NCI-H1417 (cell line): ENCODE data around the gene LAMC3.
"Not testable (repeated sequence)": the region's sequence is repeated elsewhere in the genome, so short reads cannot be mapped to it uniquely, and the experiment has no call there.

Source experiments
- DNase-seq, 3 experiments: peaks; one replicate each; lab custom pipeline; 2025; lab: John Stamatoyannopoulos, UW

Gene LAMC3

GRCh38 chr9:131028931-131029573, 20.1 kb downstream of the LAMC3 start:
- DNase-seq: no peak

GRCh38 chr9:131029574-131029952, 20.6 kb downstream of the LAMC3 start:
- no peak for DNase-seq

- no peak for DNase-seq
These were observed 21.4 kb downstream of the LAMC3 start for GRCh38 chr9:131030239-131031004.

- DNase-seq: no peak
These were observed 22.1 kb downstream of the LAMC3 start for GRCh38 chr9:131031005-131031641.

- DNase-seq: no peak
These were observed 22.6 kb downstream of the LAMC3 start for GRCh38 chr9:131031642-131032005.

GRCh38 chr9:131032384-131032783, 23.4 kb downstream of the LAMC3 start:
- no peak for DNase-seq

GRCh38 chr9:131033269-131034224, 24.6 kb downstream of the LAMC3 start:
- no peak for DNase-seq

- DNase-seq: no peak
These were observed 25.3 kb downstream of the LAMC3 start for GRCh38 chr9:131034268-131034667.

GRCh38 chr9:131034749-131035148, 25.8 kb downstream of the LAMC3 start:
- DNase-seq: not testable (repeated sequence)

- no peak for DNase-seq
These were observed 26.6 kb downstream of the LAMC3 start for GRCh38 chr9:131035548-131035947.

GRCh38 chr9:131036071-131036470, 27.1 kb downstream of the LAMC3 start:
- no peak for DNase-seq

GRCh38 chr9:131036529-131037334, 27.8 kb downstream of the LAMC3 start:
- DNase-seq: no peak

- no peak for DNase-seq
These were observed 28.6 kb downstream of the LAMC3 start for GRCh38 chr9:131037335-131038255.

- no peak for DNase-seq
These were observed 29.5 kb downstream of the LAMC3 start for GRCh38 chr9:131038256-131039128.

GRCh38 chr9:131039129-131039954, 30.4 kb downstream of the LAMC3 start:
- DNase-seq: no peak

GRCh38 chr9:131042666-131043065, 33.7 kb downstream of the LAMC3 start:
- DNase-seq: no peak

- DNase-seq: no peak
These were observed 34.1 kb downstream of the LAMC3 start for GRCh38 chr9:131043087-131043486.

- no peak for DNase-seq
These were observed 34.7 kb downstream of the LAMC3 start for GRCh38 chr9:131043646-131044045.
